Motor neuron (in vitro differentiated cells): Measurements from ENCODE around the gene MAML2. TPM values are rescaled to one million over a fixed set of nuclear protein-coding genes. Genes with fewer than 3 reads are reported as not detected.
"Not testable (repeated sequence)": the region's sequence is repeated elsewhere in the genome, so short reads cannot be mapped to it uniquely, and the experiment has no call there.

Experiments used
- ATAC-seq, 8 experiments: fragments of 200-7000 bp; cut with Tn5 transposase; replicated peaks in 6 of 8; 2 replicates each; pipeline ENCODE4 v1.8.0; 2021; ENCODE audit warnings: mild to moderate bottlenecking in 8 of 8, moderate library complexity in 8 of 8
- H3K27ac ChIP-seq, 2 donors: fragments of 250-450 bp; sonication (Bioruptor Pico); 2 replicates each; pipeline ENCODE4 v1.9.0; 2021; ENCODE audit warnings: antibody characterized with exemption in 2 of 2, mild to moderate bottlenecking in 2 of 2, moderate library complexity in 1 of 2
- H3K4me1 ChIP-seq, 2 donors: fragments of 250-450 bp; sonication (Bioruptor Pico); replicated peaks in 1 of 2; 2 replicates each; pipeline ENCODE4 v1.6.1; 2021; ENCODE audit warnings: antibody characterized with exemption in 2 of 2, mild to moderate bottlenecking in 2 of 2, moderate library complexity in 1 of 2
- H3K4me3 ChIP-seq, 5 donors: fragments of 250-450 bp; sonication (Bioruptor Pico); 2 replicates each; pipeline ENCODE4 v1.9.0; 2021; ENCODE audit warnings: antibody characterized with exemption in 5 of 5, mild to moderate bottlenecking in 5 of 5, moderate library complexity in 4 of 5
- WGBS, 10 experiments: fragments of 450-650 bp; shearing (Covaris generic); methylation state at CpG; one replicate each; pipeline ENCODE4 v1.0.0; 2022; 5-methylcytosine and 5-hydroxymethylcytosine counted together
- in situ Hi-C, 9 experiments: fragments of 400-800 bp; cut with MboI; loops; one replicate each; pipeline ENCODE4 v1.15.0; 2021; ENCODE audit warnings: low sequenced_read_pairs in 9 of 9, low pct_unique_long_range_greater_than_20kb in 2 of 9; ENCODE audit not compliant: unreplicated experiment in 9 of 9
- total RNA-seq, 8 experiments: library from RNA; unstranded; fragments of 300-600 nt; gene quantifications; 2 replicates each; pipeline versions ENCODE4 v1.2.3 to v1.2.4, GENCODE V29; 2022

The MAML2 gene
- total RNA-seq, 8 experiments from 2014 or later = 4.9 to 21.2 (median 6.4) TPM

DNA sequence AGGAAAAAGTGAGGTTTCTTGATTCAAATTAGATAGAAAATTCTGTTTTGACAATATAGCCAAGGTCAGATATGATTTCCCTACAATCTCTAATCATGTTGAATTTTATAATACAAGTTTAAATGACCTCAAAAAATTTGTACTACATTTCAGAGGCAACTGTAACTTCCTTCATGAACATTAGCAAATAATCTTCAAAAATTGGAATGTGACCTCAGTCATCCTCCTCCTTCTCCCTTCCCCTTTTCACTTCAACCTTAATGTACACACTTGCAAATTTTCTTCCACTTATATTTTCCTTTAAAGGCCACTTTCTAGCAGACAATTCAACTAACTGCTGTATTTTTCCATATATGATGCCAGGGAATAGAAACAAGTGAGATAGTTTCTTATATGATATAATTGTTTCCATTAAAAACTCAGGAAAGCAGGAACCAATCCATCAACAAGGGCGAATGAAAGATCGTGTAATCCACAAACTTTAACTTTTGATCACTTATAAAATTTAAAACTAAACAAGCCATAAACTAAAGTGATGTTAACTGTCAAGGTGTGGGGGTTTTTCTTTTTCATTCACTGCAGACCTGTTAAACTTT, 60.3 kb downstream of the MAML2 start:
- Histone ChIP-seq H3K4me1 (peaks cover 9 to 15% of the 10 kb centered on the region in 2 donors), H3K4me3 (no peak overlapping the region), H3K27ac (no peak overlapping the region)
- no peak for ATAC-seq
- 65 to 100% (median 98%) methylated on average over 1 to 2 of the region's 2 CpGs; no CpG with 5 or more reads in 2 of the 10 experiments for WGBS, 10 experiments
- in situ Hi-C loops = no loop called here

DNA sequence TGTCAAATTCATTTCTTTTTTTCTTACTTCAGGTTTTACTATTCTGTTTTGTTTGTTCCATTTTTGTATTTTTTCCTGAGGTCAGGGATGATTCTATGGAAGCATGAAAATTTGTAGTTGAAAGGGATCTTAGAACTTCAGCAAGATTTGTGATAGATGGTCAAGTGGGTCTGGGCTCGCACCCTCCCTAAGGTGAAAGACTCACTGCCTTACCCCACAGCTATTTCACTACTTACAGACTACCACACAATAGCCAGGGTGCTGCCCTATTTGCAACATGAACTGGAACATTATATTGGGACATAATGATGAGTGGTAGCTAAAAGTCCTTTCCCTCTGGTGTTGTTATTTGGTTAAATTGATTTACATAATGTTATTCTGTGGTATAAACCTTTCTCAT, 62.6 kb downstream of the MAML2 start:
- in situ Hi-C loops = no loop called here
- no peak for ATAC-seq
- WGBS, 10 experiments = 80 to 100% (median 86%) methylated on average over 1 of the region's 1 CpG; no CpG with 5 or more reads in 2 of the 10 experiments

DNA sequence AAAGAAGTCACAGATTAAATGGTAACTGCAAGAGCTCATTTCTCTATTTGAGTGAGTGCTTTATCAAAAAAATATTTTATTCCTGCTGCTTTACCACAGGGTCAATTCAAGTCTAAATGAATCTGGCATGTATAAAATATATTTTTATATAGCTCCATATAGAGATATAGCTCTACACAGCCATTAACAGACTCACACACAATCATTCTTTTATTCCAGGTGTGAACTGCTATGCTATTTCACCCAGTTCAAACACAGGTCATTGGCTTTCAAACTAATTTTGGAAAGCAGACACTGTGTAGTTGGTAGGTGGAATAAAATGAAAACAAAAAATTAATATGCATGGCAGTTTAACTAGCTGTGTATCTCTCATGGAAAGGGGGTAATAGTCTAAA, 63.1 kb downstream of the MAML2 start:
- Histone ChIP-seq H3K4me3 (no peak overlapping the region), H3K4me1 (peaks cover 9 to 15% of the 10 kb centered on the region in 2 donors), H3K27ac (no peak overlapping the region)
- no peak for ATAC-seq
- in situ Hi-C loops = no loop called here

More for the DNA sequence above, 62.6 kb downstream of the MAML2 start:
- Histone ChIP-seq H3K27ac (no peak overlapping the region), H3K4me3 (no peak overlapping the region), H3K4me1 (peaks cover 9 to 15% of the 10 kb centered on the region in 2 donors)

DNA sequence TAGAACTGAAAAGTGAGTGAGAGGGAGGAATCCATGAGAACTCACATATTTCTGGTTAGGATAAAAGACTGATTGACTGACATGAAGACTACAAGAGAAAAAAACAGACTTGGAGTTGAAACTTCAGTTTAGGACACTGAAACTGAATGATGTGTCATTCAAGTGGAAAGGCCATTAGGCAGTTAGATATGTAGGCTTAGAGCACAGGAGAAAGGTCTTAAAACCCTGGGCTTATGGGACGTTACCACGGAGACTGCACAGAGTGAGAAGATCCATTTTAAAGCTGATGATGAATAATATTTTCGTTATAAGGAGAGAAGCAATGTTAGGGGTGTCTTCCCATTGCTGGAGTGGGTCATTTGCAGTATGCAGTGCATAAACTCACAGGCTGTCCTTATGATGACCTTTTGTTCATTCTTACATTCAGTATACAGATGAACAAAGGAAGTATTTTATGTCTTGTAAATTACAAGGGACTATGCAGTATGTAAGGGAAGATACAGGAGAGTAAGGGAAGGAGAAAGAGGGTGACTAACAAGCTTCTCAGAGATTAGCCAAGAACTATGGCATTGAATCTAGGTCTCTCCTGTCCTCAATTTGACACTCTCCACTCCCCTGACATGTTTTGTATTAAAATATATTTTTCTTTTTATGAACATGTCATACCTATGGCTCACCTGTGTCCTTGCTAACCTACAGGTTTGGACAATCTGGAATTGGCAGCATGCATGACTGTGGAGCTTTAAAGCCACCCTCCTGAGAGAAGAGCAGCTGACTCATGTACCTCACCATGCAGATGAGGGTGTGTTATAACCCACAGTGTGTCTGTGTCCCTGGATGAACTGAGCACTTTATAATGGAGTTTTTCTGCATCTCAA, 63.7 kb downstream of the MAML2 start:
- Histone ChIP-seq H3K4me1 (peaks cover 9 to 15% of the 10 kb centered on the region in 2 donors), H3K27ac (no peak overlapping the region), H3K4me3 (no peak overlapping the region)
- in situ Hi-C loops = no loop called here
- WGBS, 10 experiments = 0 to 83% (median 50%) methylated on average over 1 to 3 of the region's 3 CpGs; no CpG with 5 or more reads in 1 of the 10 experiments
- ATAC-seq = peak; percentile 32 to 92 (median 74)

DNA sequence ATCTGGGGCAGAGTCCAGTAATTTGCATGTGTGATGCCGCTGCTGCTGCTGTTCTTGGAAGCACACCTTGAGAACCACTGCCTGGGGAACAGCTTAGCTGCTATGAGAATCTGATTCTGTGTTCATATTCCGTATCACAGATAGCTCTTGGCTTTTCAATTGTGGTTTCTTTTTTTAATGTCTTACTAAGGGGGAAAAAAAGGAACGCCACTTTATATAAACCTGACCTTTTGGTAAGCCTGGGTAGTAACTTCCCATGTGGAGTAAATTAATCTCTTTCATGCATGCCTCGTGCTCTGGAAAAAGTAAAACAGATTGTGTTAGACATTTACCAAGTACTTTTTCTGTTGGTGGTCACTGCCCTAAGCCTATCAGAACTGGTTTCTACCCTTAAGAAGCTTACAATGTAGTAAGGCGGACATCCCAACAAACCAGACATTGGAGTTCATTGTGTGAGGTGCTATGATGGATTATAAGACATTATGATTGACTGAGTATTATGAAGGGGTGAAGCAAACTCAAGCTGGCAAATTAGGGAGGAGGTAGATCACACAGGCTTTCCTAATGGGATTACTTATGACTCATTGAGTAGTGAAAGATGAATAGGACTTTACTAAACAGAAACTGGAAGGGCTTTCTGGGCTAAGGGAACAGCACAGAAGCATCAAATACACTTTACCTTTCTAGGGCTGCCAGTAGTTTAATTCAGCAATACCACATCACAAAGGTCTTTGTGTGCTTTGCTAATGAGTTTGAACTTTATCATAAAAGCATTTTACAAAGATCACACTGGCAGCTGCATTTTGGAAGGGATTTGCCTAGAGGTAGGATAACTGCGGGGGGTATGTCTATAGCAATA, 64.7 kb downstream of the MAML2 start:
- peak in 2 of 8 experiments; percentile 10 to 37 for ATAC-seq
- H3K4me3 ChIP-seq = no peak overlapping the region
- in situ Hi-C loops = no loop called here
- H3K4me1 ChIP-seq = peaks cover 9 to 15% of the 10 kb centered on the region in 2 donors
- H3K27ac ChIP-seq = no peak overlapping the region
- 49 to 100% (median 85%) methylated on average over 1 to 6 of the region's 6 CpGs for WGBS, 10 experiments

DNA sequence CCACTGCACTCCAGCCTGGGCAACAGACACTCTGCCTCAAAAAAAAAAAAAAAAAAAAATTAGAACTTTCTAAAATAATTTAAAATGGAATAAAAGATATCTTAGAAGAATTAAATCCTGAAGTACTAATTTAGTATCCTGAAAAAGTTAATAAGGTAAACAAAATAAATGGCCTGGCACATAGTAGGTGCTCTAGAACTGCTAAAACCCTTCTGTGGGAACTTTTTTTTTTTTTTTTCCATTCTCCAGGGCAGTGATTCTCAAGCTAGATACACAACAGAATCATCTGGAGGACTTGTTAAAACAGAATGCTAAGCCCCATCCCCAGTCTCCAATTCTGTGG, 65.3 kb downstream of the MAML2 start:
- no peak for ATAC-seq
- H3K4me3 ChIP-seq = no peak overlapping the region
- H3K4me1 ChIP-seq = peaks cover 13 to 19% of the 10 kb centered on the region in 2 donors
- in situ Hi-C loops = no loop called here
- no peak overlapping the region for H3K27ac ChIP-seq

DNA sequence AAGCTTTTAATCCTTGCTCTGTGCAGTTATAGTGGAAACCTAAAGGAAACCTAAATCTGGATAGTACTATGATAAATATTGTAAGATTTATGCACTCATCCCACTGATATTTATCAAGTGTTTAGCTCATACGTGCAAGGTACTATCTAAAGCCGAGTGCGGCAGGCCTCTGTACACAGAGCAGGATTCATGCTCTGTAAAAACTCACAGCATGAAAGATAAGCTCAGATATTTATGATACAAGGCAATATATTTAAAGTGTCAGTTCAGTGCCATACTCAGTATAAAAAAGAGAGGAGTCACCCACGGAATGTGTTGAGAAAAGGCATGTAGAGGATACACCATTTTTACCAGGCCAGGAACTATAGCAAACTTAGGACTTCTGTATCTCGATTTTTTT, 66.2 kb downstream of the MAML2 start:
- Histone ChIP-seq H3K27ac (no peak overlapping the region), H3K4me3 (no peak overlapping the region), H3K4me1 (peaks cover 14 to 19% of the 10 kb centered on the region in 2 donors)
- no peak for ATAC-seq
- in situ Hi-C loops = no loop called here
- WGBS, 10 experiments = 78 to 100% (median 90%) methylated on average over 1 to 5 of the region's 5 CpGs; no CpG with 5 or more reads in 1 of the 10 experiments

DNA sequence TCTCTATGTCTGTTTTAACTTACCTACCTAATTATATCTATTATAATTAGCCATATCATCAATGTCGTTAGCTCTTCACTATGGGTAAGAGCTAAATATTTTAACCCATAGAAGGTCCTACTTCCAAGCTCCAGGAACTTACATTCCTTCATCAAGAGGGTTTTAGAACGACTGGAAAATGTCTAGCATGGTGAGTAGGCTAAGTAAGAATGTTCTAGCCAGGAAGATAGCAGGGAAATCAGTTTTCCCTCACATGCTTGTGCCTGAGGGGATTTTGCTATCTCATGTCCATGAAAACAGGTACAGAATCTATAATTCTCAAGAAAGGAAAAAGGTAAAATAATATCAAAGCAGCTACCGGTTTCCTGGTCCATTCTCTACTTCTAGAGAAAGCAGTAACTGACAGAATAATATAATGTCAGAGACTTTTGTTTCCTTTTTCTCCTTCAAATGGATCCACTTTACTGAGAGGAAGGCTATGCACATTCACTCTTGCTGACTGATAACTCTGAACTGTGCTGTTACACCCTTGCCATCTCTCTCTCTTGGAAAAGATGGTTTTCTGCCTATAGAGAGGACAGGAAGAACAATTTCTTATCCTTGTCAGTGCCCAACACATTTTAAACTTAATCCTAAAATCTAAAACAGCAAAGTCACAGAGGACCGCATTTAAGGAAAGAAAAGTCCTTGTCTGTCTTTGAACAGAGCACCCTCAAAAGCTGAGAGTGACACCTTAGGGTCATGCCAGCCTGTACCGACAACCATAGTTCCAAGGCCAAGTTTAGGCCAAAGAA, 67.0 kb downstream of the MAML2 start:
- WGBS, 10 experiments = 20 to 95% (median 86%) methylated on average over 1 to 5 of the region's 5 CpGs; no CpG with 5 or more reads in 1 of the 10 experiments
- H3K27ac ChIP-seq = no peak overlapping the region

DNA sequence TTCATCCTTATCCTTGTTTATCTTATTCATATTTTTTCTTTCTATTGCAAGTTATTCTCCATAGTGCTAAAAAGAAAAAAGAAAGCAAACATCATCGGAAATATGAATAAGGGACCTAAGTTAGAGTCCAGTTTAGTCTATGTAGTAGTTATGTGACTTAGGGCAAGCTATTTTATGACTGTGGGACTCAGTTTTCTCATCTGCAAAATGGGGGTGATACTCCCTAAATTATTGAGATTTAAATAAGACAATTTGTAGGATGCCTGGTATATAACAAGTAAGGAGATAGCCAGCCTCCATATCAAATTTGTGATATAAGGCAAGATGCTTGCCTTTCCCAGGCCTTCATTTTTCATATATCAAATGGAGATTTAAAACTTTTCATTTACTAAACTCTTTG, 69.5 kb downstream of the MAML2 start:
- 71 to 100% (median 100%) methylated on average over 1 of the region's 1 CpG for WGBS, 10 experiments
- no peak for ATAC-seq
- Histone ChIP-seq H3K4me3 (no peak overlapping the region), H3K27ac (no peak overlapping the region), H3K4me1 (peaks cover 4 to 5% of the 10 kb centered on the region in 2 donors)
- in situ Hi-C loops = no loop called here

More for the DNA sequence above, 67.0 kb downstream of the MAML2 start:
- in situ Hi-C loops = no loop called here
- peaks cover 14 to 19% of the 10 kb centered on the region in 2 donors for H3K4me1 ChIP-seq
- no peak for ATAC-seq
- H3K4me3 ChIP-seq = no peak overlapping the region

DNA sequence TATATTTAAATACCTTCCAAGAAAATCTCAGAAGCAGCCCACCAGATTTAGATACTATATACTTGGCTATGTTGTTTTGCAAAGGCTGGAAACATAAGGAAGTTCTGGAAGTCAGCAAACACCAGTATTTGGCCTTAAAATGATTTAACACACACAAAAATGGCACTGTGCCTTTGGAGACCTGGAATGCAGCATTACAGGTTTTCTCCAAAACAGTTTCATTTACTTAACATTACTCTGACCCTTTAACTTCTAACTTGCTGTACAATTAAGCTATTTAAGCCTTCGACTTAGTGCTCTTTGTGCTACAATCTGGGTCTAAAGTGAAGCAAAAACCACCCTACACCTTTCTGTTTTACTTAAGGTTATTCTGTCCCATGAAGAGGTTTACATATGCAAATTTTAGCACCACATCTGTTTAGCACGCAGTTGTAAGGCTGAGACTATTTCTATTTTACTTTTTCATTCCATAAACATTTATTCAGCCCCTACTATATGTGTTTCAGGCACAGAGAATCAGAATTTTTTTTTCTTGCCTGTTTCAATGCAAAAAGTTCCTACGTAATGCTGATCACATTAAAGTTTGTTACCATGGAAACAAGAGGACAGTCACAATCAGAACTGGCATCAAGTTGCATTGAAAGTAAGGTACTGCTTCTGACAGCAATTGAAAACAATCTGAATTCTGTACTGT, 70.3 kb downstream of the MAML2 start:
- Histone ChIP-seq H3K27ac (no peak overlapping the region), H3K4me1 (peaks cover 4 to 5% of the 10 kb centered on the region in 2 donors), H3K4me3 (no peak overlapping the region)
- 14 to 89% (median 29%) methylated on average over 2 to 3 of the region's 3 CpGs for WGBS, 10 experiments
- in situ Hi-C loops = no loop called here
- ATAC-seq = peak in 6 of 8 experiments; percentile 21 to 95 (median 54)

DNA sequence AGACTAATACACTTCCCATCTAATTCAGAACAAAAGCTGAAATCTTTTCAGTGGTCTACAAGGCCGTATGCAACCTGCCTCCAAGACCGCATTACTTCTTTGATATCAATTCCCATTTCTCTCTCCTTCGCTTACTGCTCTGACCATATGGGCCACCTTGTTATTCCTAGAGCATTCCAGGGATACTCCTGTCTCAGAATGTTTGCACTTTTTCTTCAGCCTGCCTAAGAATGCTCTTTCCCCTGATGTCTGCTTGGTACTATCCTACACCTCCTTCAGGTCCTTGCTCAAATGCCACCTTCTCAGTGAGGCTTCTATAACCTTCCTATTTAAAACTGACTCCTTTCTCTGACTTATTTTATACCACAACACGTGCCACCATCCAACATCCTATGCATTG, 71.2 kb downstream of the MAML2 start:
- in situ Hi-C loops = no loop called here
- H3K4me1 ChIP-seq = peaks cover 4 to 5% of the 10 kb centered on the region in 2 donors
- ATAC-seq = no peak
- H3K27ac ChIP-seq = no peak overlapping the region
- H3K4me3 ChIP-seq = no peak overlapping the region
- WGBS, 10 experiments = 82 to 100% (median 97%) methylated on average over 1 to 4 of the region's 4 CpGs

DNA sequence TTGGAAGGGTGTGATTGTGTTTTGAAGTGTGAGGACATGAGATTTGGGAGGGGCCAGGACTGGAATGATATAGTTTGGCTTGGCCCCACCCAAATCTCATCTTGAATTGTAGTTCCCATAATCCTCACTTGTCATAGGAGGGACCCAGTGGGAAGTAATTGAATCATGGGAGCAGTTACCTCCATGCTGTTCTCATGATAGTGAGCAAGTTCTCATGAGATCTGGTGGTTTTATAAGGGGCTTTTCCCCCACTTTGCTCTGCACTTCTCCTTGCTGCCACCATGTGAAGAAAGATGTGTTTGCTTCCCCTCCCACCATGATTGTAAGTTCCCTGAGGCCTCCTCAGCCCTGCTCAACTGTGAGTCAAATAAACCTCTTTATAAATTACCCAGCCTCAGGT, 71.6 kb downstream of the MAML2 start:
- H3K4me3 ChIP-seq, ATAC-seq, in situ Hi-C loops, H3K4me1 ChIP-seq, H3K27ac ChIP-seq: not testable (repeated sequence)
